Naive thymus-derived CD4-positive, alpha-beta T cell (primary cell): Measurements from ENCODE around the gene LAMA5. TPM values are rescaled to one million over a fixed set of nuclear protein-coding genes. Genes with fewer than 3 reads are reported as not detected.

Experiments
- ATAC-seq: fragments of 150-1000 bp; cut with Tn5 transposase; 2 replicates; pipeline ENCODE4 v1.10.0; 2021; ENCODE audit warnings: mild to moderate bottlenecking, moderate library complexity
- CTCF ChIA-PET: fragments of 350-600 bp; sonication (Branson Sonifier 250); formaldehyde crosslinking; loops from one replicate; lab custom pipeline; 2021; ENCODE audit warnings: antibody characterized with exemption; lab: Charles Lee
- POLR2A ChIA-PET: fragments of 350-600 bp; sonication (Branson Sonifier 250); formaldehyde crosslinking; loops from one replicate; lab custom pipeline; 2021; ENCODE audit warnings: antibody characterized with exemption, inconsistent platforms; lab: Charles Lee
- DNase-seq, 9 donors: peaks; one replicate each; pipeline versions ENCODE4 v3.0.0 to v3.0.0-alpha.2; 2020 to 2022; ENCODE audit warnings: mixed read lengths in 1 of 9
- H3K27ac ChIP-seq: one replicate; pipeline ENCODE4 v1.7.0; 2013; ENCODE audit warnings: mild to moderate bottlenecking, low read depth, low read length, moderate library complexity
- H3K27me3 ChIP-seq, 2 donors: one replicate each; pipeline ENCODE4 v1.7.0; 2013; ENCODE audit warnings: low read length in 2 of 2, mild to moderate bottlenecking in 2 of 2, moderate library complexity in 2 of 2; ENCODE audit not compliant: control insufficient read depth in 2 of 2, insufficient read depth in 2 of 2
- H3K36me3 ChIP-seq, 3 experiments: 1 replicate in 2 of 3; 2 replicates in 1 of 3; pipeline ENCODE4 v1.7.0; 2013; ENCODE audit warnings: low read length in 3 of 3, mild to moderate bottlenecking in 3 of 3, moderate library complexity in 1 of 3; ENCODE audit not compliant: insufficient read depth in 3 of 3, control insufficient read depth in 2 of 3
- H3K4me1 ChIP-seq, 2 donors: one replicate each; pipeline ENCODE4 v1.7.0; 2013; ENCODE audit warnings: low read length in 2 of 2, mild to moderate bottlenecking in 2 of 2, moderate library complexity in 1 of 2; ENCODE audit not compliant: control insufficient read depth in 2 of 2, insufficient read depth in 2 of 2
- H3K4me3 ChIP-seq: 2 replicates; pipeline ENCODE4 v1.7.0; 2013; ENCODE audit warnings: mild to moderate bottlenecking, low read length
- H3K9me3 ChIP-seq, 3 experiments: 1 replicate in 2 of 3; 2 replicates in 1 of 3; pipeline ENCODE4 v1.7.0; 2013; ENCODE audit warnings: low read length in 3 of 3; ENCODE audit not compliant: control insufficient read depth in 2 of 3
- H3K27ac Mint-ChIP-seq, 9 donors: one replicate each; pipeline ENCODE4 v1.8.0; 2020 to 2022; ENCODE audit warnings: mixed read lengths in 9 of 9, mild to moderate bottlenecking in 8 of 9, moderate library complexity in 5 of 9, inconsistent platforms in 2 of 9
- H3K27me3 Mint-ChIP-seq, 5 donors: one replicate each; pipeline ENCODE4 v1.8.0; 2021 to 2022; ENCODE audit warnings: mixed read lengths in 5 of 5, mild to moderate bottlenecking in 1 of 5
- H3K36me3 Mint-ChIP-seq, 5 donors: one replicate each; pipeline ENCODE4 v1.8.0; 2020 to 2022; ENCODE audit warnings: mixed read lengths in 5 of 5, mild to moderate bottlenecking in 3 of 5, inconsistent platforms in 1 of 5
- H3K4me1 Mint-ChIP-seq, 7 donors: one replicate each; pipeline ENCODE4 v1.8.0; 2020 to 2022; ENCODE audit warnings: mixed read lengths in 7 of 7, mild to moderate bottlenecking in 3 of 7, inconsistent platforms in 1 of 7
- H3K4me3 Mint-ChIP-seq, 10 donors: one replicate each; pipeline ENCODE4 v1.8.0; 2020 to 2022; ENCODE audit warnings: mild to moderate bottlenecking in 10 of 10, mixed read lengths in 10 of 10, moderate library complexity in 6 of 10, inconsistent platforms in 2 of 10
- H3K9me3 Mint-ChIP-seq, 11 donors: one replicate each; pipeline ENCODE4 v1.8.0; 2020 to 2022; ENCODE audit warnings: mixed read lengths in 11 of 11, mild to moderate bottlenecking in 4 of 11, inconsistent platforms in 1 of 11, moderate library complexity in 1 of 11
- intact Hi-C, 2 donors: fragments of 100-400 bp; cut with micrococcal nuclease; formaldehyde crosslinking; loops; one replicate each; pipeline ENCODE4 v1.15.1; 2023
- polyA plus RNA-seq, 2 donors: library from polyadenylated mRNA; unstranded; fragments of 300-500 nt; fragmentation: Illumina TruSeq; gene quantifications; one replicate each; pipeline ENCODE4 v1.2.3, GENCODE V29; 2021
- total RNA-seq, 6 experiments: library from RNA in 5 of 6; stranded (reverse) in 5 of 6; gene quantifications; 1 replicate in 5 of 6; 2 replicates in 1 of 6; pipeline ENCODE4 v1.2.3 and lab custom pipeline; 2021 to 2026

The LAMA5 gene
- total and polyA plus RNA-seq, 7 experiments from 2014 or later = 0.05 to 1.3 (median 0.57) TPM; not detected in 2

DNA sequence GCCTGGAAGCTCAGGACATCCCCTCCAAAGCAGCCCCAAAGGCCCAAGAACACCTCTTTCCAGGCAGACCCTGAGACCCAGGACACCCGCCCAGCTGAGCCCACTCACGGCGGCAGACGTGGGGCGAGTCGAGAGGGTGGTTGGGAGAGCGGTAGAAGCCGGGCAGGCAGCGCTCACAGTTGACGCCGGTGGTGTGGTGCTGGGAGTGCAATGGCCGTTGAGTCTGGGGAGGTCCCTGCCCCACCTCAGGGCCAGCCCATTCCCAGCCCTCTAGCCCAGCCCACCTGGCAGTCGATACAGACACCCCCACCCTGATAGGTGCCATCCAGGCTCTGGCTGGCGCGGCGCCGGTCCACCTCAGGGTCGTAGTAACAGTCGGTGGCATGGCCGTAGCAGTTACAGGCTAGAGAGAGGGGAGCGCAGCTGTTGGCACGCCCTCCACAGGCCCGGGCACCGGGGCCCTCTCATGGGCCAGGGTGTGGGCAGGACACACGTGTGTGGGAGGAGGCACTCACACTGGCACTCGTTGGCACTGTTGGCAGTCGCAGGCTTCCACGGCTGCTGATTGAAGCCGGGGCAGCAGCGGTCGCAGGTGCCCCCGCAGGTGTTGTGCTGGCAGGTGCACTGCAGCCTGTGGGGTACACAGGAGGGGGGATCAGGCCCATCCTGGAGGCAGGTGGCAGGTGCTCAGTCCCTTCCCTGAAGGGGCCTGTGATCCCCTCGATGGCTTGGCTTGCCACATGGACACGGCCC lies 20.5 kb downstream of the LAMA5 start:
- Histone ChIP-seq H3K4me3 (no peak overlapping the region), H3K27ac (no peak overlapping the region), H3K4me1 (no peaks in the 10 kb centered on the region), H3K36me3 (no peaks in the 10 kb centered on the region), H3K9me3 (no peaks in the 10 kb centered on the region), H3K27me3 (no peaks in the 10 kb centered on the region)
- H3K4me1 Mint-ChIP-seq = peaks cover 0 to 3% (median 0%) of the 10 kb centered on the region in 7 donors
- peaks cover 0 to 4% (median 4%) of the 10 kb centered on the region in 5 donors for H3K36me3 Mint-ChIP-seq
- H3K9me3 Mint-ChIP-seq = peaks cover 0 to 11% (median 5%) of the 10 kb centered on the region in 11 donors
- H3K27ac Mint-ChIP-seq = no peak overlapping the region
- DNase-seq (no peak), ATAC-seq (no peak)
- no peaks in the 10 kb centered on the region for H3K27me3 Mint-ChIP-seq
- intact Hi-C loops = no loop called here
- no peak overlapping the region for H3K4me3 Mint-ChIP-seq
- ChIA-PET POLR2A (no interaction called here), CTCF (no interaction called here)

- H3K27me3 Mint-ChIP-seq = no peaks in the 10 kb centered on the region
- Histone ChIP-seq H3K27ac (no peak overlapping the region), H3K36me3 (no peaks in the 10 kb centered on the region), H3K9me3 (no peaks in the 10 kb centered on the region), H3K27me3 (no peaks in the 10 kb centered on the region), H3K4me3 (no peak overlapping the region), H3K4me1 (no peaks in the 10 kb centered on the region)
- DNase-seq = no peak
- H3K4me1 Mint-ChIP-seq = peaks cover 0 to 3% (median 0%) of the 10 kb centered on the region in 7 donors
- intact Hi-C loops = no loop called here
- H3K9me3 Mint-ChIP-seq = peaks cover 0 to 11% (median 5%) of the 10 kb centered on the region in 11 donors
- ChIA-PET CTCF (interaction anchor here (0.6 kb wide), 1 partner anchor 80 kb away, joined by 3 read pairs; no protein-coding TSS in a partner anchor), POLR2A (no interaction called here)
- H3K4me3 Mint-ChIP-seq = no peak overlapping the region
- ATAC-seq = no peak
- H3K27ac Mint-ChIP-seq = no peak overlapping the region
- H3K36me3 Mint-ChIP-seq = peaks cover 0 to 4% (median 4%) of the 10 kb centered on the region in 5 donors
Measured at GRCh38 chr20:62345681-62346370, 21.3 kb downstream of the LAMA5 start.

DNA sequence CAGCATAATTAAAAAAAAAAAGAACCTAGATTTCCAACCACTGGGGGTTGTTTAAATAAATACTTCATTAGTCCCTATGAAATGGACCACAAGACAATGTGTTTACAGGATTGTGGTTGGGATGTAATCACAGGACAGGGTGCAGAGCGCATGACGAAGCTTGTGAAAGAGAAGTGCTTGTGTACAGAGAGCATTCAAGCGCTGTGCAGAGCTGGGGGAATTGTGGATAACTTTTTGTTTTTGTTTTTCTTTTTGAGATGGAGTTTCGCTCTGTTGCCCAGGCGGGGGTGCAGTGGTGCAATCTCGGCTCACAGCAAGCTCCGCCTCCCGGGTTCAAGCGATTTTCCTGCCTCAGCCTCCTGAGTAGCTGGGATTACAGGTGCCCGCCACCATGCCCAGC lies 22.3 kb downstream of the LAMA5 start:
- Histone ChIP-seq H3K27ac (no peak overlapping the region), H3K4me3 (no peak overlapping the region), H3K27me3 (no peaks in the 10 kb centered on the region), H3K9me3 (no peaks in the 10 kb centered on the region), H3K4me1 (no peaks in the 10 kb centered on the region), H3K36me3 (no peaks in the 10 kb centered on the region)
- Mint-ChIP-seq H3K9me3 (peaks cover 0 to 11% (median 6%) of the 10 kb centered on the region in 11 donors), H3K27ac (no peak overlapping the region), H3K4me3 (no peak overlapping the region), H3K36me3 (peaks cover under 1 to 8% (median 4%) of the 10 kb centered on the region in 5 donors), H3K4me1 (peaks cover 0 to 3% (median 0%) of the 10 kb centered on the region in 7 donors), H3K27me3 (peaks cover 0 to 3% (median 3%) of the 10 kb centered on the region in 5 donors)
- DNase-seq = no peak
- no peak for ATAC-seq
- CTCF ChIA-PET = no interaction called here
- POLR2A ChIA-PET = no interaction called here
- intact Hi-C loops = no loop called here

DNA sequence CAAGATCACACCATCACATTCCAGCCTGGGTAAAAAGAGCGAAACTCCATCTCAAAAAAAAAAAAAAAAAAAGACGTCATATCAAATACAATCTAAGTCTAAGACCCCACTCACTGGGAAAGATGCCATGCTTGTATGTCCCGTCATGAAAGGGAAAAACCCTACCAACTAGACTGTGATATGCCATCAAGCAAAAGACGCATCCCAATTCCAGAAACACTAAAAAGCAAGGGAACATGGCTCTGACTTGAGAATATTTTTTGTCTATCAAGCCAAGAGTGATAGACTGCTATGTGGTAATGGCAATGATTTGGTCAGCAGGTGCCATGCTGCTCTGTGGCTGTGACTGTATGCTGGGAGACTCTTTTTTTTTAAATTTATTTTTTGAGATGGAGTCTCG lies 23.0 kb downstream of the LAMA5 start:
- DNase-seq = no peak
- no peak overlapping the region for H3K27ac Mint-ChIP-seq
- Histone ChIP-seq H3K27ac (no peak overlapping the region), H3K36me3 (no peaks in the 10 kb centered on the region), H3K4me1 (no peaks in the 10 kb centered on the region), H3K9me3 (no peaks in the 10 kb centered on the region), H3K27me3 (no peaks in the 10 kb centered on the region), H3K4me3 (no peak overlapping the region)
- H3K4me1 Mint-ChIP-seq = peaks cover 0 to 7% (median 0%) of the 10 kb centered on the region in 7 donors
- peaks cover 0 to 15% (median 5%) of the 10 kb centered on the region in 11 donors for H3K9me3 Mint-ChIP-seq
- POLR2A ChIA-PET = no interaction called here
- CTCF ChIA-PET = no interaction called here
- H3K4me3 Mint-ChIP-seq = no peak overlapping the region
- intact Hi-C loops = no loop called here
- H3K36me3 Mint-ChIP-seq = peaks cover 3 to 9% (median 5%) of the 10 kb centered on the region in 5 donors
- ATAC-seq = no peak
- H3K27me3 Mint-ChIP-seq = peaks cover 0 to 7% (median 7%) of the 10 kb centered on the region in 5 donors

- Histone ChIP-seq H3K27ac (no peak overlapping the region), H3K4me3 (no peak overlapping the region), H3K36me3 (no peaks in the 10 kb centered on the region), H3K9me3 (no peaks in the 10 kb centered on the region), H3K27me3 (no peaks in the 10 kb centered on the region), H3K4me1 (no peaks in the 10 kb centered on the region)
- H3K9me3 Mint-ChIP-seq = peaks cover 0 to 8% (median 0%) of the 10 kb centered on the region in 11 donors
- peaks cover 0 to 11% (median 7%) of the 10 kb centered on the region in 5 donors for H3K27me3 Mint-ChIP-seq
- no peak overlapping the region for H3K27ac Mint-ChIP-seq
- DNase-seq (no peak), ATAC-seq (no peak)
- CTCF ChIA-PET = no interaction called here
- POLR2A ChIA-PET = no interaction called here
- intact Hi-C loops = no loop called here
- peaks cover 0 to 7% (median 0%) of the 10 kb centered on the region in 7 donors for H3K4me1 Mint-ChIP-seq
- H3K4me3 Mint-ChIP-seq = no peak overlapping the region
- peaks cover 0 to 5% (median 3%) of the 10 kb centered on the region in 5 donors for H3K36me3 Mint-ChIP-seq
Measured at GRCh38 chr20:62342910-62343309, 24.2 kb downstream of the LAMA5 start.

DNA sequence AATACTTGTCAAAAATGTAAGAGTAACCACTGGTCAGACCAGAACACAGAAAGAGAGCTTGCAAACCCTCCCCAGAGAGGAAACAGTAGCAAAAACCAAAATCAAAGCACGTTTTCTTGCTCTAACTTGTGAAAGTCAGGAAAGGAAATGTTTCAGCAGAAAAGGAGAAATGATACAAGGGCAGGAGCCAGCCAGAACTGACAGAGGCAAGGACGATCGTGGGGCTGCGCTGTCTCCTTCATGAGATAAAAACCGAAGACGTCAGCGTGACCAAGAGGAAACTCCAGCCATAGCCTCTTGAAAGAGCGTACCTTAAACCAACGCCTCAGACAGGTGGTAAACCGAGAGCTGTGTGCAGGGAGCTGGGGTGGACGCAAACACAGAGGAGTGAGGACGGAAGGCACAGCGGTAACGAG lies 27.5 kb downstream of the LAMA5 start:
- no peak overlapping the region for H3K27ac Mint-ChIP-seq
- peaks cover 0 to 7% (median 0%) of the 10 kb centered on the region in 7 donors for H3K4me1 Mint-ChIP-seq
- no peaks in the 10 kb centered on the region for H3K36me3 ChIP-seq
- DNase-seq (no peak), ATAC-seq (peak; percentile 34)
- no peaks in the 10 kb centered on the region for H3K9me3 ChIP-seq
- no peak overlapping the region for H3K27ac ChIP-seq
- intact Hi-C loops = no loop called here
- peaks cover 0 to 16% (median 7%) of the 10 kb centered on the region in 5 donors for H3K27me3 Mint-ChIP-seq
- H3K36me3 Mint-ChIP-seq = peaks cover 0 to 5% (median 3%) of the 10 kb centered on the region in 5 donors
- no peak overlapping the region for H3K4me3 ChIP-seq
- no peaks in the 10 kb centered on the region for H3K27me3 ChIP-seq
- peaks cover 0 to 7% (median 0%) of the 10 kb centered on the region in 11 donors for H3K9me3 Mint-ChIP-seq
- POLR2A ChIA-PET = no interaction called here
- H3K4me3 Mint-ChIP-seq = no peak overlapping the region
- H3K4me1 ChIP-seq = no peaks in the 10 kb centered on the region
- CTCF ChIA-PET = no interaction called here
